Thymus (tissue), 11 donors: ENCODE data around the gene FAM110A. TPM values are rescaled to one million over a fixed set of nuclear protein-coding genes. Genes with fewer than 3 reads are reported as not detected.

Experiments
- DNase-seq, 9 donors: peaks; one replicate each; pipeline ENCODE4 v3.0.0-alpha.2; 2013; ENCODE audit warnings: low spot score in 9 of 9, low read depth in 6 of 9, missing footprints in 1 of 9
- H3K27ac ChIP-seq, 2 donors: one replicate each; pipeline ENCODE4 v1.5.1; 2013; ENCODE audit warnings: control low read depth in 1 of 2, low read depth in 1 of 2, low read length in 1 of 2, mild to moderate bottlenecking in 1 of 2, moderate library complexity in 1 of 2
- H3K27me3 ChIP-seq, 2 donors: one replicate each; pipeline ENCODE4 v1.5.1; 2013; ENCODE audit warnings: low read length in 1 of 2; ENCODE audit not compliant: control insufficient read depth in 2 of 2, insufficient read depth in 1 of 2
- H3K36me3 ChIP-seq, 2 donors: one replicate each; pipeline ENCODE4 v1.5.1; 2013; ENCODE audit warnings: low read length in 1 of 2, mild to moderate bottlenecking in 1 of 2, moderate library complexity in 1 of 2; ENCODE audit not compliant: control insufficient read depth in 2 of 2, insufficient read depth in 2 of 2
- H3K4me1 ChIP-seq, 2 donors: one replicate each; pipeline ENCODE4 v1.5.1; 2013; ENCODE audit warnings: low read length in 2 of 2; ENCODE audit not compliant: control insufficient read depth in 2 of 2, insufficient read depth in 2 of 2
- H3K4me3 ChIP-seq, 2 donors: one replicate each; pipeline ENCODE4 v1.5.1; 2013; ENCODE audit warnings: low read length in 2 of 2, control low read depth in 1 of 2, mild to moderate bottlenecking in 1 of 2
- H3K9me3 ChIP-seq, 2 donors: one replicate each; pipeline ENCODE4 v1.5.1; 2013; ENCODE audit warnings: low read length in 1 of 2, mild to moderate bottlenecking in 1 of 2; ENCODE audit not compliant: control insufficient read depth in 2 of 2, insufficient read depth in 1 of 2
- WGBS: extraction: QIAGEN DNeasy Blood & Tissue Kit; methylation state at CpG from one replicate; pipeline ENCODE4 v1.1.7; 2013; 5-methylcytosine and 5-hydroxymethylcytosine counted together
- polyA plus RNA-seq: library from polyadenylated mRNA; stranded (reverse); fragments of 200-250 nt; gene quantifications from one replicate; pipeline ENCODE4 v1.2.3, GENCODE V29; 2013
- total RNA-seq: library from RNA; stranded (reverse); fragments of 120-200 nt; gene quantifications from one replicate; pipeline ENCODE4 v1.2.4, GENCODE V29; 2013
- donor health status: healthy.

FAM110A gene
- total and polyA plus RNA-seq, 2 donors = 7.2 to 15.2 TPM

DNA sequence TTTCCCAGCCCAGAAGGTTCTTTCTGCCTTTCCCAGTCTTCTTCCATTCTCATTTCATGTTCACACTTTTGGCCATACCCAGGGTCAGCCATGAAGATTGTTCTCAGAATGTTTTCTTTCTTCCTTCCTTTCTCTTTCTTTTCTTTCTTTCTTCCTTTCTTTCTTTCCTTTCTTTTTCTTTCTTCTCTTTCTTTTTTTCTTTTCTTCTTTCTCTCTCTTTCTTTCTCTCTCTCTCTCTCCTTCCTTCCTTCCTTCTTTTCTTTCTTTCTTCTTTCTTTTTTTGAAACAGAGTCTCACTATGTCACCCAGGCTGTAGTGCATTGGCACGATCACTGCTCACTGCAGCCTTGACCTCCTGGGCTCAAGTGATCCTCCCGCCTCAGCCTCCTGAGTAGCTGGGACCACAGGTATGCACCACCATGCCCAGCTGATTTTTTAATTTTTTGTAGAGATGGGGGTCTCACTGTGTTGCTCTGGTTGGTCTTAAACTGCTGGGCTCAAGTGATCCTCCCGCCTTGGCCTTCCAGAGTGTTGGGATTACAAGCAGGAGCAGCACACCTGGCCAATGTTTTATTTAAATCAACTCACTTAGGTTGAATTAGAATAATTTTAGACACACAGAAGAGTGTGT is 13.1 kb upstream of the FAM110A start:
- no peaks in the 10 kb centered on the region for H3K36me3 ChIP-seq
- 97% methylated on average over 3 of the region's 3 CpGs for WGBS
- peaks cover 0 to 2% of the 10 kb centered on the region in 2 donors for H3K9me3 ChIP-seq
- H3K27me3 ChIP-seq = no peaks in the 10 kb centered on the region
- no peak for DNase-seq
- no peak overlapping the region for H3K4me3 ChIP-seq
- no peak overlapping the region for H3K27ac ChIP-seq
- no peaks in the 10 kb centered on the region for H3K4me1 ChIP-seq

DNA sequence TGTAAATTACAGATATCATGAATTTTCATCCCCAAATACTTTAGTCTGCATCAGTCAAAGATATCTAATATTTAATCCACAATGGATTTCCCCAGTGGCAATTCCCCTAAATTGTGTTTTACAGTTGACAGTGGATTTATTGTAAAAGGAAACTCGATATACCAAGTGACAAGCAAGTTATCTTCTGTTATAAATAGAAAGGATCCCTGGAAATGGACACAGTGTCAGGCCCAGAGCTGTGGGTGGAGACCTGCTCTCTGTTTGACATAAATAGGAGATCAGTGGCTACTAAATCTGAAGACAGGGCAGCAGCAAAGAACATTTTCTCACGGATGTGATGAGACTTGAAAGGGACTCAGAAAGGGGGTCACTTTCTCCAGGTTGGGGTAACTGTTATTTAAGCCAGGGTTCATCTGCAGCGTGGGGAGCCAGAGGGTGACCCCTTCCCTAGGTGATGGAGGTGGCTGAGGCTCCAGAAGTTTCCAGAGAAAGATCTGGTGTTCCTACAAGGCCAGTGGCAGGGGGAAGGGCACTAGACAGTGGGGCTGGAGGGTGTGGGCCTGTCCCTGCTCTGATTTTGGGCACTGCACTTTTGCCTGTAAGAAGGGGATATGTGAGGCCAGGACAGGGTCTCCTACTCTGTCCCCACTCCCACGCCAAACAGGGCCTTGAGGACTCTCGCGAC is 12.3 kb upstream of the FAM110A start:
- Histone ChIP-seq H3K27me3 (no peaks in the 10 kb centered on the region), H3K36me3 (no peaks in the 10 kb centered on the region), H3K9me3 (peaks cover 0 to 2% of the 10 kb centered on the region in 2 donors), H3K27ac (no peak overlapping the region), H3K4me3 (no peak overlapping the region), H3K4me1 (peaks cover 0 to 2% of the 10 kb centered on the region in 2 donors)
- WGBS = 87% methylated on average over 6 of the region's 6 CpGs
- no peak for DNase-seq

DNA sequence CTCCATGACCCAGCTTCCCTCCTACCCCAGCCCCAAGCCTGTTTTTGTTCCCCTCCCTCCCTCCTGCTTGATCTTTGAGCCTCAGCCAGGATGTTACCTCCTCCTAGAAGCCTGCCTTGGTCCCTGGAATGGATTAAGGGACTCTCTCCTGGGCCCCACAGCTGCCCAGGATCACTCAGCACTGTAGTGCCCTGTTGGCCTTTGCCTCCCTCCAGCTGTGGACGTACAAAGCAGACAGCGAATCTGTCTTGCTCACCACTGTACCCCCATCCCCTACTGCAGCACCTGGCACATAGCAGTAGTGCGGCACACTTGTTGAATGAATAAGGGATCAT is 11.8 kb upstream of the FAM110A start:
- no peak overlapping the region for H3K4me3 ChIP-seq
- H3K27ac ChIP-seq = no peak overlapping the region
- no peaks in the 10 kb centered on the region for H3K36me3 ChIP-seq
- no peak for DNase-seq
- H3K4me1 ChIP-seq = peaks cover 0 to 2% of the 10 kb centered on the region in 2 donors
- H3K27me3 ChIP-seq = no peaks in the 10 kb centered on the region
- 96% methylated on average over 3 of the region's 3 CpGs for WGBS
- H3K9me3 ChIP-seq = peaks cover 0 to 2% of the 10 kb centered on the region in 2 donors

DNA sequence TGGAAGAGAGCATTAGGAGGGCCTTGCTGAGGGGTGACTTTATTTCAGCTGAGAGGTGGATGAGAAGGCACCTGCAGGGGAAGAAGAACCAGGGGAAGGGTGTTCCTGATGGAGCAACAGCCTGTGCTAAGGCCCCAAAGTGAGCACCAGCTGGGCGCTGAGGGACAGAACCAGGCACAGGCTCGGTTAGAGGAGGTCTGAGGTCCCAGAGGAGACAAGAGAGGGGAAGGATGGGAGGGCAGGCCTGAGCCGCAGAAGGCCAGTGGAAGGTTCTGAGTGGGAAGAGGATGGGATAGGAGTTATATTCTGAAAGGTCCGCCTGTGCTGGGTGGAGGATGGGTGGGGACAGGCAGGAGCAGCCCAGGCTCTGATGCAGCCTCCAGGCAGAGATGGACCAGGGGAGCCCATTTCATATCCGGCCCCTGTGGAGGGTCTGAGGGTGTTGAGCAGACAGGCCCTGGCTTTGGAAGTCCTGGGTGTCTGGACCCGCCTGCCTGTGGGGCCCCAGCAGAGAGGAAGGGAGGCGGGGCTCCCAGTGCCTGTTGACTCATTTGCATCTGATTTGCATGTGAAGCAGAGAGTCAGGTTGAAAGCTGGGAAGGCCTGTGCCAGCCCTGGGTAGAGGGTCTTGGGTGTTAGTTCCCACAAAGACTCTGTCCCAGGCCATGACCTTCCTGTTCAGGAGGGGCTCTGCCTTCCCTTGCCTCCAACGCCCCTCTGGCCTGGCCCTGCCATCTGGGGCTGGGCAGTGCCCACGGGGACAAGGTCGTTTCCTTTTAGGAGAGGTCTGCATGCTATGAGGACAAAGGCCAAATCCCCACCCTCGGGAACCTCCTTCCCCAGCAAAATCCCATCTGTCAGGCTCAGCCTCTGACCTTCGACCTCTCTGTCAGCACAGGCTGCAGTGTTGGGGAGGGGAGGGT is 10.6 kb upstream of the FAM110A start:
- WGBS = 90% methylated on average over 12 of the region's 12 CpGs
- Histone ChIP-seq H3K27me3 (no peaks in the 10 kb centered on the region), H3K4me3 (no peak overlapping the region), H3K9me3 (peaks cover 0 to 2% of the 10 kb centered on the region in 2 donors), H3K27ac (no peak overlapping the region), H3K4me1 (peaks cover 0 to 2% of the 10 kb centered on the region in 2 donors), H3K36me3 (no peaks in the 10 kb centered on the region)
- no peak for DNase-seq

DNA sequence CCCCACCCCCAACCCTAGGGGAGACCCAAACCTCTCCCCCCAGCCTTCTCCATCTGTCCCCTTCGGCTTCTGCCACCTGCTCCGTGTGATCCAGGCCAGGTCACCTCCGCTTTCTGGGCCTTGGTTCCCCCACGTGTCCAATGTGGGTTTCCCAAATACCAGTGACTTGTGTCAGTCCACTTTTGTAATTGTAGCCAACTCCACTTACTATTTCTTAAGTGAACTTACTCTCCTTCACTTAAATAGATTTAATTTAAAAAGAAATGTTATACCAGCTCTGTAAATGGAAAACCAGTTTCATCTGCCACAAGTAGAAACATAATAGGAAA is 10.0 kb upstream of the FAM110A start:
- 97% methylated on average over 4 of the region's 4 CpGs for WGBS
- no peak overlapping the region for H3K27ac ChIP-seq
- peaks cover 0 to 2% of the 10 kb centered on the region in 2 donors for H3K9me3 ChIP-seq
- H3K27me3 ChIP-seq = no peaks in the 10 kb centered on the region
- H3K4me3 ChIP-seq = no peak overlapping the region
- peaks cover 0 to 2% of the 10 kb centered on the region in 2 donors for H3K4me1 ChIP-seq
- no peaks in the 10 kb centered on the region for H3K36me3 ChIP-seq
- no peak for DNase-seq

DNA sequence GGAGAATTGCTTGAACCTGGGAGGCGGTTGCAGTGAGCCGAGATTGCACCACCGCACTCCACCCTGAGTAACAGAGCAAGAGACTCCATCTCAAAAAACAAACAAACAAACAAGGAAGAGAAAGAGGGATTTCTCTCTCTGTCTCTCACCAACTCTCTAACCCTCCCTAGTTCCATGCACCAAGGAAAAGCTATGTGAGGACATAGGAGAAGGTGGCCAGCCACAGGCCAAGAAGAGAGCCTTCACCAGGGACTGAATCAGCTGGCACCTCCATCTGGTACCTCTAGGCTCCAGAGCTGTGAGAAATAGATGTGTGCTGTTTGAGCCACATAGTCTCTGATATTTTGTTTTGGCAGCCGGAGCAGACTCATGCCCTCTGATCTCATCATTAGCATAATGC is 9.0 kb upstream of the FAM110A start:
- 98% methylated on average over 4 of the region's 4 CpGs for WGBS
- no peaks in the 10 kb centered on the region for H3K27me3 ChIP-seq
- H3K9me3 ChIP-seq = no peaks in the 10 kb centered on the region
- no peak for DNase-seq
- H3K4me1 ChIP-seq = peaks cover 0 to 2% of the 10 kb centered on the region in 2 donors
- no peaks in the 10 kb centered on the region for H3K36me3 ChIP-seq
- H3K27ac ChIP-seq = no peak overlapping the region
- no peak overlapping the region for H3K4me3 ChIP-seq

DNA sequence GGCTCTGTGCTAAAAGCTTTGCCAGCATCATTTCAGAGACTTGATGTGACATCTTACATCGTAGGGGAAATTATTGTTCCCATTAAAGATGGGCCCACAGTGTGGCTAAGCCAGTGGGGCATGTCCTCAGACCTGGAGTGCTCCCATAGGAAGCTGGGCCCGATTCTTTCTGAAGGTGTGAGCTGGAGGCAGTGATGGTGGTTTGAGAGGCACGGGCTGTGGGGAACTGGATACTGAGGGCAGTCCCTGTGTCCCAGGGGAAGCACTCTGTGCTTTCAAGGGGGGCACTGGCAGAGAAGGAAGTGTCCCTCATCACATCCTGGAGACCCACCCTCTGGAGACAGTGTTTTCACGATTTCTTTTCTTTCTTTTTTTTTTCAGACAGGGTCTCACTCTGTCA is 8.6 kb upstream of the FAM110A start:
- Histone ChIP-seq H3K4me1 (peaks cover 0 to 2% of the 10 kb centered on the region in 2 donors), H3K27ac (no peak overlapping the region), H3K4me3 (no peak overlapping the region), H3K36me3 (no peaks in the 10 kb centered on the region), H3K27me3 (no peaks in the 10 kb centered on the region), H3K9me3 (no peaks in the 10 kb centered on the region)
- no peak for DNase-seq
- 86% methylated on average over 4 of the region's 4 CpGs for WGBS

DNA sequence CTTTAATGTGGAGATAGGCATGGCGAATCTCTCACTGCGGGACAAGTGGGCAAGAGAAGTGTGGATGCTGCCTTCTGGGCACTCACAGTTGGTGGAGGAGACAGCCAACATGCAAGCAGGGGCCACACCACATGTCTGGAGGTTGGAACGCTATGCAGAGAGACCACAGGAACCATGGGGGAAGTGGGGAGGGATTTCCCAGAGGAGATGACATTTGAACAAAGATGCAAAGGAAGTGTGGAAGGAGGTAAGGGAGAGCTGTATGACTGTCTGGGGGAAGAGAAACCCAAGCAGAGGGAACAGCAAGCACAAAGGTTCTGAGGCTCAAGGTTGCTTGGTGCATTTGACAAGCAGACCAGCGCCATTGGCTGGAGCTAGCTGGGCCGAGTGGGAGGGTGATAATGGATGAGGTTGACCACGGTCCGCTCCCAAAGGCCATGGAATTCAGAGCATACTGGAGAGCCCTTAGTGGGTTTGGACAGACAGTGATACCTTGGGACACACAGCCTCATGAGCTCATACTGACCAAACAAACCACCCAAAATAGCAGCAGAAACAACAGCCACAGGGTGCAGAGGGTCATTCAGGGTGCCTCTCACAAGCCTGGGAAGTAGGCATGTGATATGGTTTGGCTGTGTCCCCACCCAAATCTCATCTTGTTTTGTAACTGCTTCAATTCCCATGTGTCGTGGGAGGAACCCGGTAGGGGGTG is 7.6 kb upstream of the FAM110A start:
- no peaks in the 10 kb centered on the region for H3K36me3 ChIP-seq
- DNase-seq = no peak
- H3K27ac ChIP-seq = no peak overlapping the region
- 92% methylated on average over 9 of the region's 9 CpGs for WGBS
- H3K9me3 ChIP-seq = no peaks in the 10 kb centered on the region
- no peak overlapping the region for H3K4me3 ChIP-seq
- no peaks in the 10 kb centered on the region for H3K27me3 ChIP-seq
- H3K4me1 ChIP-seq = peaks cover 0 to 2% of the 10 kb centered on the region in 2 donors
